ENCODE data around the gene SOX12.

The SOX12 gene

DNA sequence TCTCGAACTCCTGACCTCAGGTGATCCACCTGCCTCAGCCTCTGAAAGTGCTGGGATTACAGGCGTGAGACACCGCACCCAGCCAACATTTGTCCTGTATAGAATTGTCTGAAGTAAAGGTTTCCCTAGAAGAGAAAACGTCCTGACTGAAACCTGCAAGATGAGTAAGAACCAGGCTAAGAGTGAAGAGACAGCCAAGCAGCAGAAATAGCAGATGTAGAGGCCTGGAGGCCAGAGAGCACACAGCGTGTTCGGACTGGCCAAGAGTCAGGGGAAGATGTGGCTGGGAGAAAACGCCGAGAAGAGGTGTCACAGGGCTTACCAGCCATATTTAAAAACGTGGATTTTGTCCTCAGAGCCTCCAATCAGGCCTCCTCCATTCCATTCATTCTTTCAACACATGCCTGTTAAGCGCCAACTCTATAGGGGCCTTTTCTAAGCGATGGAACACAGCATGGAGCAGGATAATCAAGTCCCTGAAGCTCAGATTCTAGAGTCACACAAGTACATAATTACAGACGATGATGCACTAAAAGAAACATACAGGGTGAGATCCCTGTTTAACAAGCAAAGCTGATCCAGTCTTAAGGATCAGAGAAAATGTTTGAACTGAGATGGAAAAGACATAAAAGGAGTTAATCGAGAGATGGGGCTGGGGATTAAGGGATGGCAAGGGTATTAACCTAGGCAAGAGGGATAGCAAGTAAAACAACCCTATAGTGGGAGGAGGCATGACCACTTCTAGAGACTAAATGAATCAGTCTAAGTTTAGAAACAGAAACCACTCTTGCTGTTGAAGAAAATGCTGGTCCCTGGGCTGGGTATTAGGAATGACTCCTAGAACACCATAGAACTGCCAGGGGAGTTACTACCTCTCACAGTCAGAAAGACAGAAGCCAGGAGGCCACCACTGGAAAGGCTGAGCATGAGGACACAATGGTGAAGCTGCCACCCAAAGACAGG lies 23.2 kb upstream of the SOX12 start:
- DNase-seq (ENCODE audit: low read depth), result no peak

GRCh38 chr20:305745-306144 lies 19.6 kb upstream of the SOX12 start:
- no peak for DNase-seq (ENCODE audit: low read depth)

DNA sequence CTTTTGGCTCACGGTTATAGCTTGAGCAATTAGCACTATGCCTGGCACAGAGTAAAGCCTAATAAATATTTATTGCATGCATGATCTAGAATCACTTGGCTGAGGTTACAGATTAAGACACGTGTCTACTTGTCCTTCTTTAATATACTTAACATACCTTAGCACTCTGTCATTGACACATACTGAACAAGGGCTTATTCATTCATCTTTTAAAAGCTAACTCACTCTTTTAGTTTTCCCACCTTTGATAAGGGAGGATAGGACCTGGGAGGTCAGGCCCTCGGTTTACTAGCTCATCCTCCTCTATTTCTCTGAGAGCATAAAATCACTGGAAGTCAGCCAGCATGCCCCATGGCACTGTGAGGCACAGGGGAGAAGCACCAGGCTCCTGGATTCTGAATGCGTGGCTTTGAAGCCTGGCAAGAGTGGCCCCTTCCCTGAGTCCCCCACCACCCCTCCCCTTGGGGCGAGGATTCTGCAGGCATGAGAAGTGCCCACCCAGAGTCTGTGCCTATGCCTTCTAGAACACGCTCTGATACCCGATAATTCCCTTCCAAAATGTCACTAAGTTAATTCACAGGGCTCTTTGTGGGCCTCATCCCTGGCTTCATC lies 16.8 kb upstream of the SOX12 start:
- DNase-seq (ENCODE audit: low read depth), result no peak

- DNase-seq (ENCODE audit: low read depth), result no peak
Measured at GRCh38 chr20:309306-309840, 16.0 kb upstream of the SOX12 start.

GRCh38 chr20:309841-310644 lies 15.3 kb upstream of the SOX12 start:
- DNase-seq (ENCODE audit: low read depth), result peak; percentile 100

- DNase-seq (ENCODE audit: low read depth), result no peak
Measured at GRCh38 chr20:310645-311044, 14.7 kb upstream of the SOX12 start.

GRCh38 chr20:311609-312008 lies 13.7 kb upstream of the SOX12 start:
- no peak for DNase-seq (ENCODE audit: low read depth)

- no peak for DNase-seq (ENCODE audit: low read depth)
Measured at GRCh38 chr20:312067-312466, 13.3 kb upstream of the SOX12 start.

GRCh38 chr20:312866-313265 lies 12.5 kb upstream of the SOX12 start:
- DNase-seq (ENCODE audit: low read depth), result no peak

DNA sequence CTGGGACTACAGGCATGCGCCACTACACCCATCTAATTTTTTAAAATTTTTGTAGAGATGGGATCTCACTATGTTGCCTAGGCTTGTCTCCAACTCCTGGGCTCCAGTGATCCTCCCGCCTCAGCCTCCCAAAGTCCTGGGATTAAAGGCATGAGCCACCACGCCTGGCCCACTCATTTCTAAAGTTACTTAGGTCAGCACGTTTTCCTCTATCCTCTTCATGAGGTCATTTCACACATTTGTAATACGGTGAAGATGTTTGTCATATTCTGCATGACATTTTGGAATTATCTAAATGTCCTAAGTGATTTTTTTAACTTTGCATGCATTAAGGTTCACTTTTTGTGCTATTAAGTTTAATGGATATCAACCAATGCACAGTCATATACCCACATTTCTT lies 11.9 kb upstream of the SOX12 start:
- no peak for DNase-seq (ENCODE audit: low read depth)

DNA sequence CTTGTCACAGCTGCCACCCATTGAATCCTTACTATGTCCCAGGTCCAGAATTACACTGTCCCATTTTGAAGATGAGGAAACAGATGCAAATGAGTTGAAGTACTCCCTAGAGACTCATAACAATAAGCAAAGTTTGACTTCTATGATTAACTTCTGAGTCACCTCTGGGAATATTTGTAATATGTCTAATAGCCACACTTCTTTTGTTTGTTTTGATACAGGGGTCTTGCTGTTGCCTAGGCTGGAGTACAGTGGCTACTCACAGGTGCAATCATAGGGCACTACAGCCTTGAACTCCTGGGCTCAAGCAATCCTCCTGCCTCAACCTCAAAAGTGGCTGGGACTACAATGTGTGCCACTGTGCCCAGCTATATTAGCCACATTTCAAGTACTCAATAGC lies 11.4 kb upstream of the SOX12 start:
- DNase-seq (ENCODE audit: low read depth), result no peak

DNA sequence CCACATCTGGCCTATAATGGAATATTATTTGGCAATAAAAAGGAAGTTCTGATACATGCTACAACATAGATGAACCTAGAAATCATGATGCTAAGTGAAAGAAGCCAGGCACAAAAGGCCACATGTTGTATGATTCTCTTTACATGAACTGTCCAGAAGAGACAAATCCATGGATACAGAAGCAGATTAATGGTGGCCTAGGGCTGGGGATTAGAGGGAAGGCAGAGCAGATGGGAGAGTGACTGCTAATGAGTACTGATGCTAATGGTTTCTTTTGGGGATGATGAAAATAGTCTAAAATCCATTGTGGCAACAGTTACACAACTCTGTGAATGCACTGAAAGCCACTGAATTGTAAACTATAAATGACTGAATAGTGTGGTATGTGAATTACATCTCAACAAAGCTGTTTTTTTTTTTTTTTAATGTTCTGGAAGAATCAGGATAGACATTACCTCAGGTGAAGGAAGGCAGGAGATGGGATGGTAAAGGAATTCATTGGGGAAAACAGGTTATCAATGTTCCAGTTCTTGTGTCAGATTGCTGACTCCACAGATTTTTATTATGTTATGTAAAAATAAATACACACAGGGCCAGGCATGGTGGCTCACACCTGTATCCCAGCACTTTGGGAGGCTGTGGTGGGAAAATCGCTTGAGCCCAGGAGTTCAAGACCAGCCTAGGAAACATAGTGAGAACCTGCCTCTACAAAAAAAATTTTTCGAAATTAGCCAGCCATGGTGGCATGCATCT lies 8.9 kb upstream of the SOX12 start:
- DNase-seq (ENCODE audit: low read depth), result no peak

DNA sequence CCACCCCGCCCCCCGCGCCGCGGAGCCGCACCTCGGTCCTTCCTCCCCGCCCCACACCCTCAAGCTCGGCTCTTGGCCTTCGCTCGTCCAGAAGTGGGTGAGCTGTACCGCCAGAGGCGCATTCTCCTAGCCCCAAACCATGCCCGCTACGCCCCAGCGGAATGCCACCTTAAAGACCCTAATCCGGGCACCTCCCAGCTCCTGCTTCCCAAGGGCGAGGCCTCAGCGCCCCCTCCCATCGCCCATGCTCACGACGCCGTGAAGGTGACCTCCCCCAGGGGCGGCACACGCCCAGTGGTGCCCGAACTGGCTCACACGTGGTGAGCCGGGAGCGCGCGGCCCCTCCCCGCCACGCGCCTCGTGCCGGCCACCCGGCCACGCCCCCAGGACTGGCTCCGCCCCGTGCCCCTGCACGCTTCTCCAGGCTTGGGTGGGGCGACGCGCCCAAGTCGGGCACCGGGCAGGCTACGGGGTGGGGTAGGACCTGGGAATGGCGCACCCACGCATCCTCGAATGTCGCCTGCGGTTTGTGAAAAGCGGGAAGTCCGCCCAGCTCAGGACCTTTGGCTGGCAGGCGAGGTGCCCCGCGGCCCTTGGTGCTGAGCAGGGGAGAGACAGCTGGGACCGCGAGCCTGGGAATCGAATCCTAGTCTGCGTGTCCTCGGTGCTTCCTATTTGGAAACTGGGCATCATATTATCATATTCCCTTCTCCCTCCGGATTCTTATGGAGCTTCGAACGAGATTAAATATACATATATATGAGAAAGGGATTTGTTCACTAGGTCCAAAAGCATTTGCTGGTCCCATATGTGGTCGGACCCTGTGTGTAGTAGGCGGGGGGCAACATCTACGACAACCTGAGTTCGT lies 941 bp upstream of the SOX12 start:
- DNase-seq (ENCODE audit: low read depth), result no peak

- DNase-seq (ENCODE audit: low read depth), result no peak
Measured at GRCh38 chr20:325889-326644, 715 bp downstream of the SOX12 start.

DNA sequence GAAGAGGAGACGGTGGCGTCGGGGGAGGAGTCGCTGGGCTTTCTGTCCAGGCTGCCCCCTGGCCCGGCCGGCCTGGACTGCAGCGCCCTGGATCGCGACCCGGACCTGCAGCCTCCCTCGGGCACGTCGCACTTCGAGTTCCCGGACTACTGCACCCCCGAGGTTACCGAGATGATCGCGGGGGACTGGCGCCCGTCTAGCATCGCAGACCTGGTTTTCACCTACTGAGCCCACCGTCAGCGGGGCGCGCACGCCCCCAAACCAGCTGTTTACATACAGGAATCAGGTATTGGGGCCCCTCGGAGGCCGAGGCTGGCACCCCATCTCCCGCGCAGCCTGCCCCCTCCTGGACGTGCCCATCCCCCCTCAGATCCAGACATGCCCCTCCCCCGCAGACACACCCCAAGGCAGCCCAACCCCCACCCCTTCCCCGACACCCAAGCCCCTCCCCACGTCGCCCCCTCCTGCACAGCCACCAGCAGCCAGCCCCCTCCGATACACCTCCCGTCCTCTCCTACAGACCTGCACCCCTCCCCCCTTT lies 1.4 kb downstream of the SOX12 start:
- no peak for DNase-seq (ENCODE audit: low read depth)

DNA sequence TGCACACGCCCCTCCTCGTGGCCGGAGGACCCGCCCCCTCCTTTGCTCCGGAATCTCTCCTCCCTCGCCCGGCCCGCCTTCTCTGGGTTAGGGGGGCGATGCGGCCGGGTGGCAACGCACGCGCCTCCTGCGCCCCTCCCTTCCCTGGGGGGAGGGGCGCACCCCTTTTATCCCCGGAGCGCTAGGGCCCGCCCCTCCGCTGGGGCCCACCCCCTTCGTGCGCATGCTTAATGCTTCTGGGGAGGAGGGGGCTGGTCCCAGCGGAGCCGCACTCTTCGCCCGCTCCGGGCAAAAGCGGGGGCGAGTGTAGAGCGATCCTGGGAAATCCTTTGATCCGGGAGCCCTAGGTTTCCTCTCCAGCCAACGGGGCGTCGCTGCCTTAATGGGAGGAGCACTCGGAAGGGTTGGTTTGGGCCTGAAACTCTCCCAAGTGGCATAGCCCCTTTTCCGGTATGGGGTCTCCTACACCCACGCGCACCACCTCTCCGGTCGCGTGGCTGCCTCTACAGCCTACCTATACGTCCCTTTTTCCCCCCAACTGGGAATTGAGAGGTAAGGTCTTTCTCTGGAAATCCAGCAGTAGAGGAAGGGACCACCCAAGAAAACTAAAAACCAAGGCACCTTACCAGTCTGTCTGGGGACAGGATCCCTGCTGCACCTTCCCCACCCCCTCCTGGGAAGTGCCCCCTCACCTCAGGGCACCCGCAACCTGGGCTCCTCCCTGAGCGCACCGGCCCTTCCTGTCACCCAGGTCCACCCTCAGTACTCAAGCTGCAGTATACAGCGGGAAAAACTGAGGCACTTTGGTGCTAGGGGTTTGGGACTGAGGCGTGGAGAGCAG lies 2.1 kb downstream of the SOX12 start:
- DNase-seq (ENCODE audit: low read depth), result peak; percentile 85

- DNase-seq (ENCODE audit: low read depth), result no peak
Measured at GRCh38 chr20:328027-328974, 2.9 kb downstream of the SOX12 start.

All from fibroblast of the conjunctiva (primary cell).